Measurements from ENCODE around the gene SMURF1. TPM values are rescaled to one million over a fixed set of nuclear protein-coding genes. Genes with fewer than 3 reads are reported as not detected.

SMURF1 gene
- 2.8 and 2.9 TPM in 2 replicates for polyA plus RNA-seq

DNA sequence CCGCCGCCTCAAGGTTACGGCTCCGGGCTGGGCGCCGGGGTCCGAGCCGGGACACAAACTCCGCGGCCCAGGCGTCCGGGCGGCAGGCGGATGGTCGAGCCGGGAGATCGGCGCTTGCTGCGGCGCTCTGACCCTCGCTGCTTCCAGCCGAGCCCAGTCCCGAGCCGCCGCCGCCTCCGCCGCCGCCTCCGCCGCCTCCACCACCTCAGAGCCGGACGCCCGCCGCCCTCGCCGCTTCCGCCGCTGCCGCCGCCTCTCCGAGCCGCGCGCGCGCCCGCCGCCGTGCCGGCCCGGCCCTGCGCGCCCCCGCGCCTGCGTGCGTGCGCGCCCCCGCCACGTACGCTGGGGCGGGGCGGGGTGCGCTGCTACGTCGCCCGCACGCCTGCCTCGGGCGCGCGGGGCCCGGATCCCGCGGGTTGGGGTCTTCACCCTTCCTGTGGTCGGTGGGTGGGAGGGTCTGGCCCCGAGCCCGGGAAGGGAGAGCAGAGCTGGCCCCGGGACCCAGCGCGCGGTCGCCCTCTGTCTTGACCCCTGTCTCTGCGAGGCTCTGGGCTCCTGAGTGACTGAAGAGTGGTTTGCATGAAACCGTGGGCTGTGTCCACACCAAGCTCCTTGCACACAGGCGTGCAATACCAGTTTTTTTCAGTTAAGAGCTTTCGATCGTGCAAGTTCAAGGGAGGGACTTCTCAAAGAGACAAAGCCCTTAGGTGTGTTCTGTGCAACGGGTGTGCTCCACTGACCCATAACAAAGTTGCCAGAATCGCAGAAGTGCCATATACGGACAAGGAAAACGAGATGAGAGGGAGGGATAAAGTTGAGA lies at the start of gene SMURF1:
Gene SMURF1, minus strand, starts transcription at position 256 of the 820 bp plus-strand sequence. CDS start 328 bp downstream, outside the sequence.

Other genes starting within 250 kb of the SMURF1 start
- gene KPNA7, start 64.0 kb upstream of the SMURF1 start, polyA plus RNA-seq: not detected in 2 replicates
- gene MYH16, start 128.7 kb upstream of the SMURF1 start, polyA plus RNA-seq: not detected in 2 replicates
- 246 and 312 TPM in 2 replicates for gene ARPC1A, start 181.8 kb upstream of the SMURF1 start, polyA plus RNA-seq
- gene ARPC1B, start 230.6 kb upstream of the SMURF1 start, polyA plus RNA-seq: 0.94 and 6.6 TPM in 2 replicates